Fibroblast of lung (primary cell): ENCODE data around the gene RCSD1. TPM values are rescaled to one million over a fixed set of nuclear protein-coding genes. Genes with fewer than 3 reads are reported as not detected.
A peak's percentile ranks its signal among the peaks of the same experiment; 100 is the strongest.

ENCODE experiments used
- DNase-seq, 2 donors: peaks; one replicate each; pipeline versions ENCODE4 v3.0.0 to v3.0.0-alpha.2; 2010; ENCODE audit warnings: low read depth in 2 of 2
- H2AFZ ChIP-seq: 2 replicates; pipeline ENCODE4 v1.5.1; 2012; ENCODE audit warnings: low read length, control low read depth, inconsistent platforms
- H3K27ac ChIP-seq: 2 replicates; pipeline ENCODE4 v1.5.1; 2011; ENCODE audit warnings: low read length, control low read depth; ENCODE audit not compliant: insufficient read depth
- H3K27me3 ChIP-seq: 2 replicates; pipeline ENCODE4 v1.5.1; 2011; ENCODE audit warnings: mild to moderate bottlenecking, low read length; ENCODE audit not compliant: control insufficient read depth, insufficient read depth
- H3K36me3 ChIP-seq: 2 replicates; pipeline ENCODE4 v1.5.1; 2011; ENCODE audit warnings: low read length; ENCODE audit not compliant: control insufficient read depth, insufficient read depth
- H3K4me1 ChIP-seq: 2 replicates; pipeline ENCODE4 v1.5.1; 2011; ENCODE audit warnings: low read length; ENCODE audit not compliant: control insufficient read depth, insufficient read depth; ENCODE audit errors: extremely low read depth
- H3K4me2 ChIP-seq: 2 replicates; pipeline ENCODE4 v1.5.1; 2011; ENCODE audit warnings: low read length, control low read depth; ENCODE audit not compliant: insufficient read depth; ENCODE audit errors: extremely low read depth
- H3K4me3 ChIP-seq, 4 experiments: fragments of 200-600 bp in 1 of 4; sonication (generic) in 1 of 4; replicated peaks in 1 of 4; 2 replicates each; pipeline ENCODE4 v1.5.1; 2011 to 2016; ENCODE audit warnings: low read length in 4 of 4, low read depth in 3 of 4, mild to moderate bottlenecking in 3 of 4, control low read depth in 2 of 4, inconsistent platforms in 1 of 4, mixed read lengths in 1 of 4; ENCODE audit not compliant: insufficient read depth in 1 of 4; ENCODE audit errors: control extremely low read depth in 1 of 4
- H3K79me2 ChIP-seq: 2 replicates; pipeline ENCODE4 v1.5.1; 2012; ENCODE audit warnings: mild to moderate bottlenecking, low read length, inconsistent platforms; ENCODE audit not compliant: control insufficient read depth, insufficient read depth
- H3K9ac ChIP-seq: 2 replicates; pipeline ENCODE4 v1.5.1; 2011; ENCODE audit warnings: mild to moderate bottlenecking, low read length, control low read depth; ENCODE audit not compliant: insufficient read depth
- H3K9me3 ChIP-seq: 2 replicates; pipeline ENCODE4 v1.5.1; 2012; ENCODE audit warnings: low read depth, low read length; ENCODE audit not compliant: control insufficient read depth, insufficient read depth
- H4K20me1 ChIP-seq: 2 replicates; pipeline ENCODE4 v1.5.1; 2011; ENCODE audit warnings: low read length; ENCODE audit not compliant: control insufficient read depth, insufficient read depth; ENCODE audit errors: extremely low read depth
- EZH2 ChIP-seq: IDR thresholded peaks from 2 replicates; pipeline ENCODE4 v1.5.1; 2012; ENCODE audit warnings: low read length, control low read depth, mild to moderate bottlenecking; ENCODE audit errors: missing control alignments
- polyA plus RNA-seq, 2 donors: library from polyadenylated mRNA; depleted of rRNA in 1 of 2; stranded (reverse) in 1 of 2; unstranded in 1 of 2; fragments of >200 nt; gene quantifications; 2 replicates each; pipeline ENCODE4 v1.2.1, GENCODE V29; 2011 to 2012; ENCODE audit warnings: missing spikeins in 1 of 2
- total RNA-seq: library from RNA; depleted of rRNA; stranded (reverse); fragments of >200 nt; gene quantifications from 2 replicates; pipeline ENCODE4 v1.2.1, GENCODE V29; 2014
- TF ChIP-seq, protein P1 (sequence below), 2 donors: IDR thresholded peaks in 1 of 2; conservative IDR thresholded peaks in 1 of 2; 1 replicate in 1 of 2; 2 replicates in 1 of 2; pipeline ENCODE4 v1.5.1; 2011 to 2012; ENCODE audit warnings: low read length in 2 of 2, control low read depth in 1 of 2, inconsistent platforms in 1 of 2, low read depth in 1 of 2, mild to moderate bottlenecking in 1 of 2

Gene RCSD1
- total and polyA plus RNA-seq, 2 donors (not counting 1 experiment from before 2014, with no cell fraction given), result under 0.01 to 4.1 TPM

DNA sequence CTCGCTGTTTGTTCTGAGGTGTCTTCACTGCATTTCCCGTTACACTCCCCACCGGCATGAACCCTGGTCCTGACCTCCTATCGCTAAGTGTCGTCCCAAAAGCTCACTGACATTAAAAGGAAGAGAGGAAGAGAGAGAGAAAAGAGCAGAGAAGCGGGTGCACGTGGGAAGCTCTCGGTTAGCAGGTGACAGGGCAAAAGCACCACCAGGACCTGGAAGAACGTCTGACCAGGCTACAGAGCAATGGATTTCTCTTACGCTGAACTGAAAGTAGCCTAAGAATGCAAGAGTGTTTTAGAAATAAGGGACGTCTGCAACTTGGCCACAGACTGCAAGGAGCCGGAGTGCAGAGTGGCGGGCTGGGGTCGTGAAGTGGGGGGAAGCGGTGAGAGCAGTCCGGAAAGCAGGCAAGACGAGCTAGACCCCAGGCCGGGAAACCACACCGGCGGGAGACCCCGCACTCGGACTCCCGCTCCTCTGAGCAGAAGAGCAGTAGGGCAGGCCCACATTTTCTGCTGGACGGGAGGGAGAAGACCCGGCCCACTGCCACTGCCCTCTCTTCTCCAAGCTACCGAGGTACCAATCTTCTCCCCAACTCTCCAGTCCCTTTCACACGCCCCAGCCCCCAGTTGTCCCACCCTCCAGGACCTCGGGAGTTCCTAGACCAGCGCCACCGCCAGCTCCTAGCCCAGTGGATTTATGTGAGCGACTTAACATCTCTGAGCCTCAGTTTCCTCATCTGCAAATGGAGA, 83.5 kb downstream of the RCSD1 start:
- H4K20me1 ChIP-seq, result no peaks in the 10 kb centered on the region
- TF ChIP-seq, protein P1, sequence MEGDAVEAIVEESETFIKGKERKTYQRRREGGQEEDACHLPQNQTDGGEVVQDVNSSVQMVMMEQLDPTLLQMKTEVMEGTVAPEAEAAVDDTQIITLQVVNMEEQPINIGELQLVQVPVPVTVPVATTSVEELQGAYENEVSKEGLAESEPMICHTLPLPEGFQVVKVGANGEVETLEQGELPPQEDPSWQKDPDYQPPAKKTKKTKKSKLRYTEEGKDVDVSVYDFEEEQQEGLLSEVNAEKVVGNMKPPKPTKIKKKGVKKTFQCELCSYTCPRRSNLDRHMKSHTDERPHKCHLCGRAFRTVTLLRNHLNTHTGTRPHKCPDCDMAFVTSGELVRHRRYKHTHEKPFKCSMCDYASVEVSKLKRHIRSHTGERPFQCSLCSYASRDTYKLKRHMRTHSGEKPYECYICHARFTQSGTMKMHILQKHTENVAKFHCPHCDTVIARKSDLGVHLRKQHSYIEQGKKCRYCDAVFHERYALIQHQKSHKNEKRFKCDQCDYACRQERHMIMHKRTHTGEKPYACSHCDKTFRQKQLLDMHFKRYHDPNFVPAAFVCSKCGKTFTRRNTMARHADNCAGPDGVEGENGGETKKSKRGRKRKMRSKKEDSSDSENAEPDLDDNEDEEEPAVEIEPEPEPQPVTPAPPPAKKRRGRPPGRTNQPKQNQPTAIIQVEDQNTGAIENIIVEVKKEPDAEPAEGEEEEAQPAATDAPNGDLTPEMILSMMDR (conservative IDR thresholded peaks at IDR 0.05 in 1 of 2, IDR thresholded peaks at IDR 0.05 in 1 of 2; ENCODE audit: low read depth in 1 of 2, low read length in 2 of 2), result no peak
- no peak for TF ChIP-seq EZH2
- H3K4me3 ChIP-seq, result peak overlapping the region; percentile 80 to 96 (median 89)
- H3K36me3 ChIP-seq, result no peaks in the 10 kb centered on the region
- no peaks in the 10 kb centered on the region for H3K4me1 ChIP-seq
- DNase-seq, result peak; percentile 37 to 43
- peak overlapping the region; percentile 89 for H3K4me2 ChIP-seq
- peak overlapping the region; percentile 92 for H2AFZ ChIP-seq
- H3K9me3 ChIP-seq, result no peaks in the 10 kb centered on the region
- no peaks in the 10 kb centered on the region for H3K79me2 ChIP-seq
- no peaks in the 10 kb centered on the region for H3K27me3 ChIP-seq
- H3K9ac ChIP-seq, result peak overlapping the region; percentile 96
- H3K27ac ChIP-seq, result peak overlapping the region; percentile 97

DNA sequence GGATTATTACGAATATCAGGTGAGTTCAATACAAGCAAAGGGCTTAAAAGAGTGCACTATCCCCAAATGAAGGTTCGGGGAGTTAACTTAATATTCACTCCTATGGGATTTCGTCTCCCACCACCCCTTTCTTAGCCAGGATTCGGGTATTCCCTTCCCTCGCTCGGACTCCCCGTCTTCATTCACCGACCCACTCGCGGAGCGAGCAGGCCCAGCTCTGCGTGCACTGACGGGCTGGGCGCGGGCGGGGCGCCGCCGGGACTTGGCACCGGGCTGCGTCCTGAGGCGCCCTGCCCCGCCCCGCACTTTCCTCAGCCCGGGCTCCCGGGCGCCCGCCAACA, 84.0 kb downstream of the RCSD1 start:
- DNase-seq, result no peak
- Histone ChIP-seq H3K27ac (peak overlapping the region; percentile 97), H2AFZ (peak overlapping the region; percentile 99), H3K27me3 (no peaks in the 10 kb centered on the region), H3K9me3 (no peaks in the 10 kb centered on the region), H3K4me1 (no peaks in the 10 kb centered on the region), H3K36me3 (no peaks in the 10 kb centered on the region), H3K4me3 (peak overlapping the region; percentile 80 to 96 (median 89)), H3K79me2 (no peaks in the 10 kb centered on the region), H3K9ac (peak overlapping the region; percentile 96), H4K20me1 (no peaks in the 10 kb centered on the region), H3K4me2 (peak overlapping the region; percentile 89)
- TF ChIP-seq, protein P1 (conservative IDR thresholded peaks at IDR 0.05 in 1 of 2, IDR thresholded peaks at IDR 0.05 in 1 of 2; ENCODE audit: low read depth in 1 of 2, low read length in 2 of 2), result no peak
- TF ChIP-seq EZH2, result no peak

- H4K20me1 ChIP-seq, result no peaks in the 10 kb centered on the region
- H3K4me1 ChIP-seq, result no peaks in the 10 kb centered on the region
- no peaks in the 10 kb centered on the region for H3K27me3 ChIP-seq
- H3K27ac ChIP-seq, result peak overlapping the region; percentile 97
- TF ChIP-seq EZH2, result no peak
- TF ChIP-seq, protein P1 (conservative IDR thresholded peaks at IDR 0.05 in 1 of 2, IDR thresholded peaks at IDR 0.05 in 1 of 2; ENCODE audit: low read depth in 1 of 2, low read length in 2 of 2), result peak; percentile 16 to 18
- H3K9me3 ChIP-seq, result no peaks in the 10 kb centered on the region
- H3K4me3 ChIP-seq, result peak overlapping the region; percentile 80 to 93 (median 89)
- H3K79me2 ChIP-seq, result no peaks in the 10 kb centered on the region
- peak overlapping the region; percentile 99 for H2AFZ ChIP-seq
- H3K36me3 ChIP-seq, result no peaks in the 10 kb centered on the region
- H3K9ac ChIP-seq, result peak overlapping the region; percentile 96
- peak; percentile 75 to 88 for DNase-seq
- H3K4me2 ChIP-seq, result peak overlapping the region; percentile 94
These were observed 84.6 kb downstream of the RCSD1 start for GRCh38 chr1:167714439-167715156.
